ENCODE data around the gene ZBTB16. TPM values are rescaled to one million over a fixed set of nuclear protein-coding genes. Genes with fewer than 3 reads are reported as not detected.

Gene ZBTB16
- total RNA-seq, 1 donor from 2014 or later, result 11.9 TPM

DNA sequence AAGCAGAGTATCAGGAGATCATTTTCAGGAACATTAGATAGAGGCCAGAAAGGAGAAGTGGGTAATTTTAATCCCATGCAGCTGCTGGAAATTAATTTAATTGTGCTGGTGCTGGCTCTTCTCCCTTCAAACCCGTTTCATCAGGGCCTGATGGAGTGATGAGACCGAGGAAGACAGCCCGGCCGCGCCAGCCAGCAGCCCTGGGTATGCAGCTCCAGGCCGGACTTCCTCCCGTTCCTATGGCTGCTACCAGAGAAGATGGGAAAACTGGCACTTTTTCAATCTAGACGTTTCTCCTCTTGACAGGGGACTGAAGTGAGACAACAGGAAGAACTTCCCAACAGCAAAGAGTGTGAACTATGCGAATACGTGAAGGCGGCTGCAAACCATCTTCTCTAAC is 24.6 kb upstream of the ZBTB16 start:
- H3K4me3 Mint-ChIP-seq, result no peak overlapping the region
- no peaks in the 10 kb centered on the region for H3K36me3 Mint-ChIP-seq
- peaks cover 12% of the 10 kb centered on the region for H3K4me1 Mint-ChIP-seq (ENCODE audit: unreplicated experiment)
- H3K27me3 Mint-ChIP-seq, result peaks cover 53% of the 10 kb centered on the region
- no peak for DNase-seq (ENCODE audit: extremely low spot score, unreplicated experiment)
- H3K9me3 Mint-ChIP-seq, result no peaks in the 10 kb centered on the region
- H3K27ac Mint-ChIP-seq, result no peak overlapping the region
- TF ChIP-seq, protein P1, sequence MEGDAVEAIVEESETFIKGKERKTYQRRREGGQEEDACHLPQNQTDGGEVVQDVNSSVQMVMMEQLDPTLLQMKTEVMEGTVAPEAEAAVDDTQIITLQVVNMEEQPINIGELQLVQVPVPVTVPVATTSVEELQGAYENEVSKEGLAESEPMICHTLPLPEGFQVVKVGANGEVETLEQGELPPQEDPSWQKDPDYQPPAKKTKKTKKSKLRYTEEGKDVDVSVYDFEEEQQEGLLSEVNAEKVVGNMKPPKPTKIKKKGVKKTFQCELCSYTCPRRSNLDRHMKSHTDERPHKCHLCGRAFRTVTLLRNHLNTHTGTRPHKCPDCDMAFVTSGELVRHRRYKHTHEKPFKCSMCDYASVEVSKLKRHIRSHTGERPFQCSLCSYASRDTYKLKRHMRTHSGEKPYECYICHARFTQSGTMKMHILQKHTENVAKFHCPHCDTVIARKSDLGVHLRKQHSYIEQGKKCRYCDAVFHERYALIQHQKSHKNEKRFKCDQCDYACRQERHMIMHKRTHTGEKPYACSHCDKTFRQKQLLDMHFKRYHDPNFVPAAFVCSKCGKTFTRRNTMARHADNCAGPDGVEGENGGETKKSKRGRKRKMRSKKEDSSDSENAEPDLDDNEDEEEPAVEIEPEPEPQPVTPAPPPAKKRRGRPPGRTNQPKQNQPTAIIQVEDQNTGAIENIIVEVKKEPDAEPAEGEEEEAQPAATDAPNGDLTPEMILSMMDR (conservative IDR thresholded peaks at IDR 0.05), result no peak

DNA sequence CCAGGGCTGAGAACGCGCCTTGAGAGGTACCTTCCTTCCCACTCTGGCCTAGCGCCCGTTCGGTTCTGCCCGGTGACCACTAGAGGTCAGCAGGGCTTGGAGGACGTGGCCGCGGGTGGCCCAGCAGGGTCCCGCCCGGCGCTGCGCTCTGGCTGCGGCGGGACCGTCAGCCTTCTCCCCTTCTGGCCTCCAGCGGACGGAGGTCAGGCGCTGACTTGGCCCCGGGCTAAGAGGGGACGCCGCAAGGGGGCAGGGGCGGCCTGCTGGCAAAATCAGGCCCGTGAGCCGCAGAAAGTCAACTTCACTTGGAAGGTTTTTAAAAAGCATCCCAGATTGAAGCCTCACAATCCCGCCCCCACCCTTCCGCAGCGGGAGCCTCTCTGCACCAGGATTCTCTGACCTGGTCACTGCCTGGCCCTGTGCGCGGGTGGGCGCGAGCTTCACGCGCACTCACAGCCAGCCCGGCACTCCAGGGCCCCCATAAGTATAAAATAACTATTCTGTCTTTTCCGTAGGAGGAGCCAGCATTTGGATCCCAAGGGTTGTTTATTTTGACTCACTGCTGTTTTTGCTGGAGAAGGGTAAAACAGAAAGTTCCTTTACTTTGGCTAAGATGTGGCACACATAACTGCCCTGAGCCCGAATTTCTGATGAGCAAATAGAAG is 23.2 kb upstream of the ZBTB16 start:
- Mint-ChIP-seq H3K27me3 (peaks cover 43% of the 10 kb centered on the region), H3K4me1 (ENCODE audit: unreplicated experiment) (peaks cover 21% of the 10 kb centered on the region)

DNA sequence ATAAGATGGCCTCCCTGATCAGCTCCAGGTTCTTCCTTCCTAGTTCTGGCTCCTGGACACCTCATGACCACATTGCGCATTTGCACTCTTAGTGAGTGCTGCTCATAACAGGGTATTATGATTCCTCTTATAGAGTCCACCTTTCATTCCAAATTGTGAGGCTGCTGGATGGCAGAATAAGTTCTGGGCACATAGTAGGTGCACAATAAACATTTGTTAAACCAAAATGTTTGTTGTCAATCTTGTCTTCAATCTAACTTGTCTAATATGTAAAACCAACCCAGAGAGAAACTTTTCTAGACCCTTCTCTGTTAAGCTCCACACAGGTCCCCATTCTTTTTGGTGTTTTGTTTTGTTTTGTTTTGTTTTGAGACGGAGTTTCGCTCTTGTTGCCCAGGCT is 22.6 kb upstream of the ZBTB16 start:
- no peak for DNase-seq (ENCODE audit: extremely low spot score, unreplicated experiment)
- Mint-ChIP-seq H3K4me1 (ENCODE audit: unreplicated experiment) (peaks cover 21% of the 10 kb centered on the region), H3K4me3 (peak overlapping the region; percentile 46), H3K27ac (no peak overlapping the region), H3K9me3 (no peaks in the 10 kb centered on the region), H3K27me3 (peaks cover 41% of the 10 kb centered on the region), H3K36me3 (no peaks in the 10 kb centered on the region)
- TF ChIP-seq, protein P1 (conservative IDR thresholded peaks at IDR 0.05), result no peak

More for the DNA sequence above, 23.2 kb upstream of the ZBTB16 start:
- peak; percentile 78 for DNase-seq (ENCODE audit: extremely low spot score, unreplicated experiment)
- no peak overlapping the region for H3K27ac Mint-ChIP-seq
- H3K9me3 Mint-ChIP-seq, result no peaks in the 10 kb centered on the region
- H3K36me3 Mint-ChIP-seq, result no peaks in the 10 kb centered on the region
- TF ChIP-seq, protein P1 (conservative IDR thresholded peaks at IDR 0.05), result peak; percentile 95
- peak overlapping the region; percentile 46 for H3K4me3 Mint-ChIP-seq

DNA sequence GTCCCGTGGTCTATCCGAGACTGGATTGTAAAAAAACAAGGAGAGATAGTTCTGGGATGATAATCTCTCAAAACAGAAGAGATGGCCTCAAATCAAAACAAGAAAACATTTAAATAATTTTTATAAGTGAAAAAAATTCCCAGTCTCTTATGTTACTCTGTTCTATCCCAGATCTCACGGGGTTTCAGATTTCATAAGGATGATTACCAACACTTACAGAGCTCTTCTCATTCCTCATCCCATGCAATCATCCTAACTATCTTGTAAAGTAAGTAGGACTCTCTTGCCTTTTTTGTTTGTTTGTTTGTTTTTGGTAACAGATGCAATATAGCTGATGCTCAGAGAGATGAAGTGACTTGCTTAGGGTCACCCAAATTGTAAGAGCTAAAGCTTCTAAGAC is 20.0 kb upstream of the ZBTB16 start:
- Mint-ChIP-seq H3K27ac (no peak overlapping the region), H3K4me1 (ENCODE audit: unreplicated experiment) (peaks cover 28% of the 10 kb centered on the region), H3K36me3 (no peaks in the 10 kb centered on the region), H3K27me3 (peaks cover 45% of the 10 kb centered on the region), H3K9me3 (no peaks in the 10 kb centered on the region), H3K4me3 (no peak overlapping the region)
- TF ChIP-seq, protein P1 (conservative IDR thresholded peaks at IDR 0.05), result no peak
- DNase-seq (ENCODE audit: extremely low spot score, unreplicated experiment), result no peak

DNA sequence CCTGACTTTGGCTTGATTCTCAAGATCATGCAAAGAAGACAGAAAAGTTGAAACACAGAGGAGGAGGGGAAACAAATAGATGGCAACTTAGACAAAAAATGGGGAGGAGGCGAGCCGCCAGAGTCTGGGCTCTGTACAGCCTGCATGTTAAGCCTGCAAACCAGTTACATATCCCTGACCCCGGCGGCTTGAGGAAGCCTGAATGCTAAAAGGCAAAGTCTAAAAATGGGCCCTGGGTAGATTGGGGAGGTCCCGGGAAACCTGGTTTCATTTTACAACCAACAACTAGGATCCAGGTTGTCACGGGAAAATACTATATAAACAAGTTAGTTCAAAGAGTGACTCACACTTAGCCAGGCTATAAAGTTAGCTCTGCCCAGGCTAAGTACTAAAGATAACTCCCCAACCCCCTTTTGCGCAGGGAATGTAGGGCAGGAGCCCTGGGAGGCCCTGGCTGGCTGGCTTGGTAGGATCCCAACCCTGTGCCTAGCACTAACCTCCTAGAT is 18.8 kb upstream of the ZBTB16 start:
- DNase-seq (ENCODE audit: extremely low spot score, unreplicated experiment), result no peak
- TF ChIP-seq, protein P1 (conservative IDR thresholded peaks at IDR 0.05), result no peak
- H3K36me3 Mint-ChIP-seq, result no peaks in the 10 kb centered on the region
- no peaks in the 10 kb centered on the region for H3K9me3 Mint-ChIP-seq
- H3K27ac Mint-ChIP-seq, result no peak overlapping the region
- H3K27me3 Mint-ChIP-seq, result peaks cover 47% of the 10 kb centered on the region
- no peak overlapping the region for H3K4me3 Mint-ChIP-seq
- peaks cover 28% of the 10 kb centered on the region for H3K4me1 Mint-ChIP-seq (ENCODE audit: unreplicated experiment)

All from type B pancreatic cell (in vitro differentiated cells).